ENCODE data around the gene ITGA8.

GRCh38 chr10:15723803-15724202 is 4.1 kb upstream of the ITGA8 start:
- TF ChIP-seq FOXP4 (CRISPR knock-in tag; IDR thresholded peaks at IDR 0.05), result no peak
- TF ChIP-seq FOXK2 (IDR thresholded peaks at IDR 0.05), result no peak
- no peak for TF ChIP-seq E2F1 (CRISPR knock-in tag; IDR thresholded peaks at IDR 0.05)
- no peak for TF ChIP-seq YY1 (IDR thresholded peaks at IDR 0.05; ENCODE audit: insufficient read depth, insufficient replicate concordance, low read depth, low read length)
- no peak for TF ChIP-seq ZNF619 (CRISPR knock-in tag; IDR thresholded peaks at IDR 0.05)
- TF ChIP-seq U2AF1 (optimal IDR thresholded peaks at IDR 0.05; ENCODE audit: low read depth, low read length), result no peak
- TF ChIP-seq ZNF598 (CRISPR knock-in tag; IDR thresholded peaks at IDR 0.05; ENCODE audit: borderline replicate concordance), result no peak
- TF ChIP-seq ZNF24 (IDR thresholded peaks at IDR 0.05), result no peak

Data from HepG2 (cell line).